Spleen (tissue), 7 donors: ENCODE data around the gene TAC1.

Experiments
- CTCF ChIP-seq, 11 experiments: fragments of 200-600 bp in 7 of 11; fragments of 450-650 bp in 4 of 11; sonication (generic) in 4 of 11; IDR thresholded peaks in 8 of 11; conservative IDR thresholded peaks in 3 of 11; 1 replicate in 7 of 11; 2 replicates in 4 of 11; pipeline versions ENCODE4 v1.4.0 to v1.8.0; 2016 to 2021; ENCODE audit warnings: antibody characterized with exemption in 11 of 11, inconsistent platforms in 4 of 11, mild to moderate bottlenecking in 1 of 11
- POLR2A ChIP-seq, 3 donors: fragments of 450-650 bp; IDR thresholded peaks; one replicate each; pipeline ENCODE4 v1.5.1; 2017; ENCODE audit warnings: antibody characterized with exemption in 3 of 3, mild to moderate bottlenecking in 1 of 3
- donor health status: DM: no; HTN: no; CAD: no; lungs with moderate emphysema.
- donor health status: DM: no; HTN: no; CAD: no.
- donor health status: DM: no; HTN: no; CAD: no.

GRCh38 chr7:97757824-97758223 is 25.9 kb downstream of the TAC1 start:
- no peak for TF ChIP-seq CTCF (IDR thresholded peaks at IDR 0.05 in 8 of 11, conservative IDR thresholded peaks at IDR 0.05 in 3 of 11)
- no peak for TF ChIP-seq POLR2A (IDR thresholded peaks at IDR 0.05)
